HepG2 (cell line): ENCODE measurements around the gene TXNRD2. TPM values are rescaled to one million over a fixed set of nuclear protein-coding genes. Genes with fewer than 3 reads are reported as not detected.

Experiments used
- ATAC-seq: fragments of 200-7000 bp; cut with Tn5 transposase; 3 replicates; pipeline ENCODE4 v1.9.1; 2020; ENCODE audit warnings: mild to moderate bottlenecking, moderate library complexity
- BruUV-seq: library from RNA; stranded (reverse); fragments of 400-500 nt; replicated peaks from 2 replicates; lab custom pipeline; 2021; lab: Mats Ljungman, UMichigan
- CTCF ChIA-PET: fragments of 300-600 bp; formaldehyde crosslinking; extraction: SDS; loops from one replicate; lab custom pipeline; 2021; ENCODE audit warnings: low total read pairs, inconsistent platforms, low intra/inter-chr PET ratio; lab: Yijun Ruan, JAX
- POLR2A ChIA-PET: fragments of 350-600 bp; sonication (Branson Sonifier 250); formaldehyde crosslinking; loops from one replicate; lab custom pipeline; 2020; ENCODE audit warnings: antibody characterized with exemption, inconsistent platforms; lab: Yijun Ruan, JAX
- DNase-seq: peaks from one replicate; pipeline ENCODE4 v3.0.0-alpha.2; 2015; ENCODE audit warnings: low spot score
- FAIRE-seq: peaks from 3 replicates; lab custom pipeline; 2011; peaks lifted over from hg19 to GRCh38; lab: Jason Lieb, UNC
- H2AFZ ChIP-seq: one replicate; pipeline ENCODE4 v1.6.1; 2011; ENCODE audit warnings: low read length, inconsistent platforms
- H3K27ac ChIP-seq: fragments of 300-600 bp; 3 replicates; pipeline ENCODE4 v1.8.0; 2011; ENCODE audit warnings: mixed run types, mild to moderate bottlenecking, mixed read lengths, low read length, inconsistent platforms; ENCODE audit not compliant: insufficient read depth; ENCODE audit errors: extremely low read length
- H3K27me3 ChIP-seq, 2 experiments: fragments of 200-600 bp in 1 of 2; 2 replicates in 1 of 2; 3 replicates in 1 of 2; pipeline versions ENCODE4 v1.6.0 to v1.8.0; 2011; ENCODE audit warnings: low read length in 2 of 2, mild to moderate bottlenecking in 2 of 2, moderate library complexity in 2 of 2, inconsistent platforms in 1 of 2; ENCODE audit not compliant: insufficient read depth in 2 of 2, control insufficient read depth in 1 of 2
- H3K36me3 ChIP-seq, 2 experiments: fragments of 200-600 bp in 1 of 2; replicated peaks in 1 of 2; 2 replicates in 1 of 2; 3 replicates in 1 of 2; pipeline versions ENCODE4 v1.5.1 to v1.8.0; 2011; ENCODE audit warnings: low read length in 2 of 2, inconsistent platforms in 1 of 2; ENCODE audit not compliant: insufficient read depth in 2 of 2, control insufficient read depth in 1 of 2
- H3K4me1 ChIP-seq: 2 replicates; pipeline ENCODE4 v1.5.1; 2012; ENCODE audit warnings: low read length, inconsistent platforms; ENCODE audit not compliant: insufficient read depth
- H3K4me2 ChIP-seq: 2 replicates; pipeline ENCODE4 v1.6.0; 2011; ENCODE audit warnings: low read depth, low read length, inconsistent platforms
- H3K4me3 ChIP-seq, 3 experiments: fragments of 200-600 bp in 1 of 3; sonication (generic), shearing (Covaris generic) in 1 of 3; replicated peaks in 1 of 3; 2 replicates each; pipeline ENCODE4 v1.5.1; 2011 to 2016; ENCODE audit warnings: low read length in 3 of 3, inconsistent platforms in 2 of 3, low read depth in 2 of 3, mild to moderate bottlenecking in 2 of 3, control low read depth in 1 of 3, mixed read lengths in 1 of 3; ENCODE audit not compliant: insufficient read depth in 1 of 3
- H3K79me2 ChIP-seq: one replicate; pipeline ENCODE4 v1.6.1; 2011; ENCODE audit warnings: low read length, inconsistent platforms; ENCODE audit not compliant: insufficient read depth
- H3K9ac ChIP-seq: 2 replicates; pipeline ENCODE4 v1.6.0; 2011; ENCODE audit warnings: mild to moderate bottlenecking, low read depth, low read length, inconsistent platforms; ENCODE audit not compliant: insufficient read depth
- H3K9me3 ChIP-seq: 2 replicates; pipeline ENCODE4 v1.5.1; 2012; ENCODE audit warnings: mild to moderate bottlenecking, low read length
- H4K20me1 ChIP-seq: 2 replicates; pipeline ENCODE4 v1.6.0; 2011; ENCODE audit warnings: inconsistent platforms, mild to moderate bottlenecking, low read length, moderate library complexity; ENCODE audit not compliant: insufficient read depth
- ATF6 ChIP-seq: sonication (generic); formaldehyde crosslinking; conservative IDR thresholded peaks from 2 replicates; pipeline ENCODE4 v1.4.0; 2020; ENCODE audit warnings: missing genetic modification reagents
- CCDC6 ChIP-seq: sonication (generic); formaldehyde crosslinking; IDR thresholded peaks from 2 replicates; pipeline ENCODE4 v1.8.1; 2022; ENCODE audit warnings: mild to moderate bottlenecking, missing genetic modification reagents, moderate library complexity
- KLF16 ChIP-seq, 2 experiments: sonication (generic) in 1 of 2; formaldehyde crosslinking in 1 of 2; IDR thresholded peaks; 2 replicates each; pipeline versions ENCODE4 v1.6.1 to v1.8.0; 2016 to 2023; ENCODE audit warnings: missing genetic modification reagents in 2 of 2, missing compliant biosample characterization in 1 of 2
- MAF1 ChIP-seq: sonication (generic); formaldehyde crosslinking; IDR thresholded peaks from 2 replicates; pipeline ENCODE4 v1.5.0; 2020; ENCODE audit warnings: missing genetic modification reagents, borderline replicate concordance
- MTERF4 ChIP-seq: sonication (generic); formaldehyde crosslinking; IDR thresholded peaks from 2 replicates; pipeline ENCODE4 v1.8.0; 2023; ENCODE audit warnings: mild to moderate bottlenecking, missing genetic modification reagents
- SMC3 ChIP-seq: IDR thresholded peaks from 2 replicates; pipeline ENCODE4 v1.6.1; 2011; ENCODE audit warnings: low read length, improper control_type of control experiment
- ZNF737 ChIP-seq: sonication (generic); formaldehyde crosslinking; IDR thresholded peaks from 2 replicates; pipeline ENCODE4 v1.5.0; 2020; ENCODE audit warnings: missing genetic modification reagents, mild to moderate bottlenecking, borderline replicate concordance
- ZSCAN20 ChIP-seq: sonication (generic); formaldehyde crosslinking; IDR thresholded peaks from 2 replicates; pipeline ENCODE4 v1.4.0; 2020; ENCODE audit warnings: missing genetic modification reagents, mild to moderate bottlenecking, borderline replicate concordance
- WGBS: methylation state at CpG from one replicate; pipeline ENCODE4 v1.1.6; 2017; ENCODE audit warnings: low lambda C conversion rate; 5-methylcytosine and 5-hydroxymethylcytosine counted together
- in situ Hi-C: cut with HindIII; loops from 2 replicates; pipeline ENCODE4 v1.10.0; 2017; ENCODE audit warnings: low pct_unique_long_range_greater_than_20kb; ENCODE audit not compliant: extremely low pct_ligation_motif_present
- intact Hi-C: fragments of 100-400 bp; cut with micrococcal nuclease; formaldehyde crosslinking; loops from one replicate; pipeline ENCODE4 v1.10.0; 2022; ENCODE audit not compliant: unreplicated experiment
- polyA plus RNA-seq, 8 experiments: library from polyadenylated mRNA; depleted of rRNA in 3 of 8; stranded (reverse) in 7 of 8; unstranded in 1 of 8; fragments of >200 nt; fragmentation: Illumina TruSeq in 4 of 8; extraction: Trizol in 4 of 8; gene quantifications; 2 replicates each; pipeline versions ENCODE4 v1.2.1 to v1.2.3, GENCODE V29; 2011 to 2016; ENCODE audit warnings: low read depth in 4 of 8, missing spikeins in 1 of 8, mixed read lengths in 1 of 8; ENCODE audit not compliant: insufficient read depth in 1 of 8
- total RNA-seq, 5 experiments: library from RNA; depleted of rRNA; stranded (reverse); fragments of >200 nt; fragmentation: Illumina TruSeq; extraction: Trizol; gene quantifications; 2 replicates each; pipeline ENCODE4 v1.2.3, GENCODE V29; 2016; ENCODE audit warnings: low read depth in 1 of 5

TXNRD2 gene
- total and polyA plus RNA-seq, 2 of the 13 experiments (the other 11 are each of a cell fraction or from before 2014, with no cell fraction given), result 17.5 to 18.6 TPM

- intact Hi-C loops (no loop called here), in situ Hi-C loops (no loop called here)
- 98% methylated on average over 14 of the region's 23 CpGs for WGBS
- no peak for DNase-seq
- no peaks in the 10 kb centered on the region for H3K79me2 ChIP-seq
- no TSS peak for BruUV-seq
- TF ChIP-seq SMC3, result no peak
- TF ChIP-seq KLF16 (CRISPR knock-in tag; IDR thresholded peaks at IDR 0.05), result no peak
- no peak for TF ChIP-seq ATF6 (CRISPR knock-in tag)
- TF ChIP-seq MTERF4, result no peak
- TF ChIP-seq ZSCAN20 (CRISPR knock-in tag), result no peak
- no peak for TF ChIP-seq ZNF737
- no peak for TF ChIP-seq CCDC6 (CRISPR knock-in tag)
- no peak for TF ChIP-seq MAF1 (CRISPR knock-in tag)
- no peaks in the 10 kb centered on the region for H3K36me3 ChIP-seq
- POLR2A ChIA-PET, result no interaction called here
- no peaks in the 10 kb centered on the region for H3K9me3 ChIP-seq
- no peak overlapping the region for H3K9ac ChIP-seq
- H4K20me1 ChIP-seq, result no peaks in the 10 kb centered on the region
- no peak overlapping the region for H3K4me2 ChIP-seq
- H2AFZ ChIP-seq, result no peak overlapping the region
- H3K27me3 ChIP-seq, result no peaks in the 10 kb centered on the region
- ATAC-seq, result no peak
- peaks cover 20% of the 10 kb centered on the region for H3K4me1 ChIP-seq
- no peak overlapping the region for H3K4me3 ChIP-seq
- CTCF ChIA-PET, result no interaction called here
- FAIRE-seq, result no peak
- no peak overlapping the region for H3K27ac ChIP-seq
Measured at GRCh38 chr22:19875531-19876313, 65.9 kb downstream of the TXNRD2 start.
